Osteocyte (in vitro differentiated cells): ENCODE results near the gene TMEM242. TPM values are rescaled to one million over a fixed set of nuclear protein-coding genes. Genes with fewer than 3 reads are reported as not detected.

Experiments used
- DNase-seq: peaks from one replicate; pipeline ENCODE4 v3.0.0; 2021; ENCODE audit warnings: mixed read lengths; ENCODE audit not compliant: unreplicated experiment; ENCODE audit errors: extremely low spot score
- H3K27ac Mint-ChIP-seq: one replicate; pipeline ENCODE4 v1.8.0; 2021; ENCODE audit warnings: mild to moderate bottlenecking, mixed read lengths; ENCODE audit not compliant: unreplicated experiment
- H3K27me3 Mint-ChIP-seq: one replicate; pipeline ENCODE4 v1.8.0; 2021; ENCODE audit warnings: mixed read lengths; ENCODE audit not compliant: unreplicated experiment
- H3K36me3 Mint-ChIP-seq: one replicate; pipeline ENCODE4 v1.8.0; 2021; ENCODE audit warnings: mixed read lengths; ENCODE audit not compliant: unreplicated experiment
- H3K4me1 Mint-ChIP-seq: one replicate; pipeline ENCODE4 v1.8.0; 2021; ENCODE audit warnings: mixed read lengths; ENCODE audit not compliant: unreplicated experiment
- H3K4me3 Mint-ChIP-seq: one replicate; pipeline ENCODE4 v1.8.0; 2021; ENCODE audit warnings: mild to moderate bottlenecking, moderate library complexity, mixed read lengths; ENCODE audit not compliant: unreplicated experiment
- H3K9me3 Mint-ChIP-seq: one replicate; pipeline ENCODE4 v1.8.0; 2021; ENCODE audit warnings: mixed read lengths; ENCODE audit not compliant: unreplicated experiment
- total RNA-seq: library from RNA; stranded (reverse); gene quantifications from 2 replicates; pipeline ENCODE4 v1.2.1, GENCODE V29; 2021
- TF ChIP-seq, protein P1 (sequence below): fragments of 200-600 bp; sonication (generic); IDR thresholded peaks from 2 replicates; pipeline ENCODE4 v1.5.0; 2021; ENCODE audit warnings: antibody characterized with exemption, mild to moderate bottlenecking, moderate library complexity

Gene TMEM242
- total RNA-seq, 1 donor from 2014 or later = 12.7 TPM

- DNase-seq = no peak
- no peaks in the 10 kb centered on the region for H3K9me3 Mint-ChIP-seq
These were observed 59.4 kb downstream of the TMEM242 start for GRCh38 chr6:157263881-157264397.

GRCh38 chr6:157263146-157263545 is 60.2 kb downstream of the TMEM242 start:
- no peak for DNase-seq
- Mint-ChIP-seq H3K27me3 (peaks cover 3% of the 10 kb centered on the region), H3K9me3 (no peaks in the 10 kb centered on the region), H3K36me3 (no peaks in the 10 kb centered on the region), H3K4me3 (no peak overlapping the region), H3K4me1 (no peaks in the 10 kb centered on the region), H3K27ac (no peak overlapping the region)
- TF ChIP-seq, protein P1, sequence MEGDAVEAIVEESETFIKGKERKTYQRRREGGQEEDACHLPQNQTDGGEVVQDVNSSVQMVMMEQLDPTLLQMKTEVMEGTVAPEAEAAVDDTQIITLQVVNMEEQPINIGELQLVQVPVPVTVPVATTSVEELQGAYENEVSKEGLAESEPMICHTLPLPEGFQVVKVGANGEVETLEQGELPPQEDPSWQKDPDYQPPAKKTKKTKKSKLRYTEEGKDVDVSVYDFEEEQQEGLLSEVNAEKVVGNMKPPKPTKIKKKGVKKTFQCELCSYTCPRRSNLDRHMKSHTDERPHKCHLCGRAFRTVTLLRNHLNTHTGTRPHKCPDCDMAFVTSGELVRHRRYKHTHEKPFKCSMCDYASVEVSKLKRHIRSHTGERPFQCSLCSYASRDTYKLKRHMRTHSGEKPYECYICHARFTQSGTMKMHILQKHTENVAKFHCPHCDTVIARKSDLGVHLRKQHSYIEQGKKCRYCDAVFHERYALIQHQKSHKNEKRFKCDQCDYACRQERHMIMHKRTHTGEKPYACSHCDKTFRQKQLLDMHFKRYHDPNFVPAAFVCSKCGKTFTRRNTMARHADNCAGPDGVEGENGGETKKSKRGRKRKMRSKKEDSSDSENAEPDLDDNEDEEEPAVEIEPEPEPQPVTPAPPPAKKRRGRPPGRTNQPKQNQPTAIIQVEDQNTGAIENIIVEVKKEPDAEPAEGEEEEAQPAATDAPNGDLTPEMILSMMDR = no peak

More at GRCh38 chr6:157263881-157264397, 59.4 kb downstream of the TMEM242 start:
- Mint-ChIP-seq H3K4me3 (no peak overlapping the region), H3K36me3 (no peaks in the 10 kb centered on the region), H3K4me1 (peaks cover under 1% of the 10 kb centered on the region), H3K27ac (no peak overlapping the region), H3K27me3 (peaks cover 3% of the 10 kb centered on the region)
- TF ChIP-seq, protein P1 = no peak

DNA sequence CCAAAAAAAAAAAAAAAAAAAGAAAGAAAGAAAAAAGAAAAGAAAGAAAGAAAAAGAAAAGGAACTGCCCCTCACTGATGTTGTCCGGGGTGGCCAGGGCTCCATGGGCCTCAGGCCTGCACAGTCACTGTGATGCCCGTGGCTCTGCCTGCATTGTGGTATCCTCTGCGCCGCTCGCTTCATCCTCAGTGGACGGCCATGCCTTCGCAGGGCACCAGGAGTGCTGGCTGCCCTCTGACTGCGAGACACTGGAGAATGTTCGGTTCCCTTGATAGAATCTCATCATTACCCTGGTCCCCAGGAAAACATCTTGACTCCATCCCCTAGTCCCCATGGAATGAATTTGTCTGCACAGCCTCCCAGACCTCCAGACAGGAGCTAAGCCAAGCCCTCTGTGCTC is 61.7 kb downstream of the TMEM242 start:
- Mint-ChIP-seq H3K27me3 (peaks cover 11% of the 10 kb centered on the region), H3K4me3 (no peak overlapping the region), H3K27ac (no peak overlapping the region), H3K36me3 (no peaks in the 10 kb centered on the region), H3K9me3 (no peaks in the 10 kb centered on the region), H3K4me1 (no peaks in the 10 kb centered on the region)
- TF ChIP-seq, protein P1 = no peak
- no peak for DNase-seq

DNA sequence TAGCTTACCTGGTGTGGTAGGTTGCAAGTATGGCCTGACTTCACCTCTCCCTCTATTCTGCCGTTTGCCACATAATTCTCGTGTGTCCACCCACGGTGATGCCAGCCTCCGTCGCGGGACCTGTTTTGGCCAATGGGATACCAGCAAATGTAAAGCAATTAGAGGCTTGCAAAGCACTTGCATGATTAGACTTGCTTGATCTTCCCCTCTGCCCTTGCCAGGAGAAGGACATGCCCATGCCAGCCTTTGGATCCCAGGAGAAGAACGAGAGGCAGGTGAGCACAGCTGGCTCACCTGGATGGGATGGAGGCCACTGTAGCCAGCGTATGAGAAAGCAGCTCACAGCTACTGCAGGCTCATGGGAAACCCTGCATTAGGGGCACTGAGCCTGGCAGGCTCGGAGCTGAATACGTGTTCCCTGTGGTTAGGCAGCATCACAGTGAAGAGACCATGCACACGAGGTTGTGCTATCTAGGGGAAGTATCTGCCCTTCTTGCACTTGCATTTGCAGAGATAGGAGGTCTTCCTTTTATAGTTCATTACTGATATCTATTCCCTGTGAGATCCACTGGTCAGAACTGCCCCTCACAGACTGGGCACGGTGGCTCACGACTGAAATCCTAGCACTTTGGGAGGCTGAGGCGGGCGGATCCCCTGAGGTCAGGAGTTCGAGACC is 62.4 kb downstream of the TMEM242 start:
- Mint-ChIP-seq H3K4me3 (no peak overlapping the region), H3K4me1 (no peaks in the 10 kb centered on the region), H3K27ac (no peak overlapping the region), H3K27me3 (peaks cover 19% of the 10 kb centered on the region), H3K9me3 (no peaks in the 10 kb centered on the region), H3K36me3 (no peaks in the 10 kb centered on the region)
- TF ChIP-seq, protein P1 = no peak
- DNase-seq = no peak

DNA sequence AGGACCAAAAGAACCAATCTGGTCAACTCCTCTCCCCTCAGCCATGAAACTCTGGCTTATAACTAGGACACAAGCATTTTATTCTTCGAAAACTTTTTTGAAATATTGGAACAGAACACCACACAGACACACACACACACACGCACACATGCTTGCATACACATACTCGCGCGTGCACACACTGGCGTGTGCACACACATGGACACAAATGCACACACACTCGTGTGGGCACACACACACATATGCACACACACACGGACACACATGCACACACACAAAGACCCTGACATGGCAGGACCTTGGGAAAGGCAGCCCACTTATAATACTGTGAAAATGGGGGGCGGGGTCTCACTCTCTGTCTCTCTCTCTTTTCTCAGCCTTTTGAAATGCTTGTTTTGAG is 63.9 kb downstream of the TMEM242 start:
- Mint-ChIP-seq H3K36me3 (no peaks in the 10 kb centered on the region), H3K27me3 (peaks cover 30% of the 10 kb centered on the region), H3K9me3 (no peaks in the 10 kb centered on the region), H3K4me3 (no peak overlapping the region), H3K27ac (no peak overlapping the region), H3K4me1 (no peaks in the 10 kb centered on the region)
- TF ChIP-seq, protein P1 = no peak
- DNase-seq = no peak
